GM18861 (cell line): ENCODE results near the gene MMP20.
"Not testable (repeated sequence)": the region's sequence is repeated elsewhere in the genome, so short reads cannot be mapped to it uniquely, and the experiment has no call there.

Experiments used
- ATAC-seq: cut with Tn5 transposase; IDR thresholded peaks from one replicate; pipeline ENCODE4 v1.9.1; 2021; ENCODE audit not compliant: unreplicated experiment

Gene MMP20

GRCh38 chr11:102625177-102625576 lies at the start of gene MMP20:
Gene MMP20 (minus strand): TSS chr11:102625332. CDS start chr11:102625319, 13 bp downstream.
- no peak for ATAC-seq

- ATAC-seq = peak; percentile 67
These were observed 44.5 kb upstream of the MMP20 start for GRCh38 chr11:102669664-102670063.

GRCh38 chr11:102666331-102666957 lies 41.3 kb upstream of the MMP20 start:
- ATAC-seq = peak; percentile 39

GRCh38 chr11:102664001-102664752 lies 39.0 kb upstream of the MMP20 start:
- ATAC-seq = no peak

GRCh38 chr11:102662607-102663006 lies 37.5 kb upstream of the MMP20 start:
- ATAC-seq = no peak

- ATAC-seq = no peak
These were observed 35.9 kb upstream of the MMP20 start for GRCh38 chr11:102661040-102661439.

GRCh38 chr11:102656528-102656927 lies 31.4 kb upstream of the MMP20 start:
- no peak for ATAC-seq

- ATAC-seq = no peak
These were observed 30.4 kb upstream of the MMP20 start for GRCh38 chr11:102655547-102655946.

GRCh38 chr11:102654761-102655160 lies 29.6 kb upstream of the MMP20 start:
- no peak for ATAC-seq

GRCh38 chr11:102653744-102654291 lies 28.7 kb upstream of the MMP20 start:
- no peak for ATAC-seq

- no peak for ATAC-seq
These were observed 22.3 kb upstream of the MMP20 start for GRCh38 chr11:102647430-102647829.

- no peak for ATAC-seq
These were observed 18.8 kb upstream of the MMP20 start for GRCh38 chr11:102643941-102644340.

GRCh38 chr11:102640946-102641345 lies 15.8 kb upstream of the MMP20 start:
- no peak for ATAC-seq

GRCh38 chr11:102639656-102640055 lies 14.5 kb upstream of the MMP20 start:
- ATAC-seq = no peak

GRCh38 chr11:102637731-102638130 lies 12.6 kb upstream of the MMP20 start:
- no peak for ATAC-seq

- no peak for ATAC-seq
These were observed 8.4 kb upstream of the MMP20 start for GRCh38 chr11:102633385-102634026.

GRCh38 chr11:102632026-102632425 lies 6.9 kb upstream of the MMP20 start:
- no peak for ATAC-seq

- no peak for ATAC-seq
These were observed 5.7 kb upstream of the MMP20 start for GRCh38 chr11:102630598-102631448.

- not testable (repeated sequence) for ATAC-seq
These were observed 4.8 kb upstream of the MMP20 start for GRCh38 chr11:102629908-102630307.

- ATAC-seq = no peak
These were observed 1.5 kb upstream of the MMP20 start for GRCh38 chr11:102626676-102627075.

GRCh38 chr11:102623998-102624397 lies 1.1 kb downstream of the MMP20 start:
- no peak for ATAC-seq
